ENCODE measurements around the gene GPS1.
A peak's percentile ranks its signal among the peaks of the same experiment; 100 is the strongest.

GPS1 gene

DNA sequence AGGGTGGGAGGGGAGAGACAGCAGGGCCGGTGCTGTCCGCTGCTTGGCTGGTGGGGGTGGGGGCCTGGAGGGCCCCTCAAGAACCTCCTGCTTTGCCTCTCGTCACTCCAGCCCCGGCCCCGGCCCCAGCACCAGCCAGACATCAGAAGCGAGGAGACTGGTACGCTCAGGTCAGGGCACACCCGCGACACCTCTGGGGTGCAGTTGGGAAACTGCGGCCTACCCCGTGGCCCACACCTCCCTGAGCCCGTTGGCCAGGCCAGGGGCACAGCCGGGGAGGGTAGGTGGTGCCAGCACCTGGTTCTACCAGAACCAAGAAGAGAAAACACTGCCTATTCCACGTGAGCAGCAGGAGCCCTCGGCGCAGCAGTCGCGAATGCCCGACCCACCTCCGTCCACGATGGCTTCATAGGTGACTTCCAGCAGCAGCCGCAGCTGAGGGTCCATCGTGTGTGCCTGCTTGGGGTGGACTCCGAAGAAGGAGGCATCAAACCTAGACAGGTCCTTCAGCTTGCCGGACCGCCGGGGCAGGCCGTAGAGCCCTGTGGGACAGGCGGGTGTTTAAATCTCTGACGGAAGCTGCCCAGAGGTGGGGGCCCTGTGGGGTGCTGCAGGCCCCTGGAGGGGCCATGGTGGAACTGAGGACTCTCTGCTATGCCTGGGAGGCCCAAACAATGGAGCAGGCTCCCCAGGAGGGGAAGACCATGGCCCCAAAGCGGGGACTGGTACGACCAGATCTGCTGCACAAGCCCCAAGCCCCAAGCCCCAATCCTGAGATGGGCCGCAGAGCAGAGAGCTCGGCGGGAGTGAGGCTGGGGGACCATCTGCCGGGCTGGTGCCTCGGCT is 43.5 kb downstream of the GPS1 start:
- TF ChIP-seq, protein P1, sequence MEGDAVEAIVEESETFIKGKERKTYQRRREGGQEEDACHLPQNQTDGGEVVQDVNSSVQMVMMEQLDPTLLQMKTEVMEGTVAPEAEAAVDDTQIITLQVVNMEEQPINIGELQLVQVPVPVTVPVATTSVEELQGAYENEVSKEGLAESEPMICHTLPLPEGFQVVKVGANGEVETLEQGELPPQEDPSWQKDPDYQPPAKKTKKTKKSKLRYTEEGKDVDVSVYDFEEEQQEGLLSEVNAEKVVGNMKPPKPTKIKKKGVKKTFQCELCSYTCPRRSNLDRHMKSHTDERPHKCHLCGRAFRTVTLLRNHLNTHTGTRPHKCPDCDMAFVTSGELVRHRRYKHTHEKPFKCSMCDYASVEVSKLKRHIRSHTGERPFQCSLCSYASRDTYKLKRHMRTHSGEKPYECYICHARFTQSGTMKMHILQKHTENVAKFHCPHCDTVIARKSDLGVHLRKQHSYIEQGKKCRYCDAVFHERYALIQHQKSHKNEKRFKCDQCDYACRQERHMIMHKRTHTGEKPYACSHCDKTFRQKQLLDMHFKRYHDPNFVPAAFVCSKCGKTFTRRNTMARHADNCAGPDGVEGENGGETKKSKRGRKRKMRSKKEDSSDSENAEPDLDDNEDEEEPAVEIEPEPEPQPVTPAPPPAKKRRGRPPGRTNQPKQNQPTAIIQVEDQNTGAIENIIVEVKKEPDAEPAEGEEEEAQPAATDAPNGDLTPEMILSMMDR (IDR thresholded peaks at IDR 0.05), result no peak

GRCh38 chr17:82095777-82096708 is 44.3 kb downstream of the GPS1 start:
- TF ChIP-seq, protein P1 (IDR thresholded peaks at IDR 0.05), result no peak

GRCh38 chr17:82096709-82097183 is 45.0 kb downstream of the GPS1 start:
- TF ChIP-seq, protein P1 (IDR thresholded peaks at IDR 0.05), result no peak

- TF ChIP-seq, protein P1 (IDR thresholded peaks at IDR 0.05), result no peak
These were observed 45.7 kb downstream of the GPS1 start for GRCh38 chr17:82097184-82097918.

DNA sequence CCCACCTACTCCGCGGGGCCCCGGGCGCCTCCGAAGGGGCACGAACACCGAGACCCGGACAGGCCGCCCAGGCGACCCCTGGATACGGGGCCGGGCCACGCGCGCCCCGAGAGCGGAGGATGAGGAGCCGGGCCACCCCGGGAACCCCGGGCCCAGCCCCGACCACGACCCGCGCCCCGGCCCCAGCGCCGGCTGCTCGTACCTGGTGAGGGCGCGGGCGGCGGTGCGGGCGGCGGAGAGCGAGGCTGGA is 46.1 kb downstream of the GPS1 start:
- TF ChIP-seq, protein P1 (IDR thresholded peaks at IDR 0.05), result no peak

DNA sequence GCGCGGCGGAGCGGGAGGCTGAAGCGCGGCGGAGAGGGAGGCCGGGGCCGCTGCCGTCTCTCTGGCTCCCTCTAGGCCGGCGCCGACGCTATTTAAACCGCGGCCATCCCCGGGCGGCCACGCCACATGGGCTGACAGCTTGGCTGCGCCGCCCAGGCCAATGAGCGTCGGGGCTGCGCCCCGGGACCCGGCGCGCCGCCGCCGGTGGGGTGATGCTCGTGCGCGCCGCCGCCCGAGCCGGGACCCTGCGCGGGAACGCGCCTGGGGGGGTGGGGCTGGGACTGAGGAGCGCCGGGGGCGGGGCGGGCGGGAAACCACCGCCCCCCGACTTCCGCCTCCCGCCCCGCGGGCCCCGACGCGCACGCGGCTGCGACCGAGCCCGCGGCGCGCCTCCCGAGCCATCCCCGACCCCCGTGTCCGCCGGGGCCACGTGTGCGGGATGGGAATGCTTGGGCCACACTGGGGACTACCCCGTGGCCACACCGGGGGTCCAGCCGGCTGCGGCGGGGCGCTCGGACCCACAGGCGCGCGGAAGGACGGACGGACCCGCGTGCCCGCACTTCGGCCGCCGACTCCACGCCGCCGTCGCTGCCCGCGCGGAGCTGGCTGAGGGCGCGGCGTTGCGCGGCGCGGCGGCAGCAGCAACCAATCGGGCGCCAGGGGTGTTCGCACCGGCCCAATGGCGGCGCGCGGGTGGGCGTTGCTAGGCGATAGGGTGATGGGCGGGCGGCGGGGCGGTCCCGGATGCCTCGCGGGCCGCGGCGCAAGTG is 46.7 kb downstream of the GPS1 start, which contains the start of gene FASN:
Gene FASN (minus strand): TSS at position 68 of the 770 bp plus-strand sequence. CDS start 1,791 bp downstream, outside the sequence.
- TF ChIP-seq, protein P1 (IDR thresholded peaks at IDR 0.05), result peak; percentile 39

All from LNCAP (cell line).